ENCODE data around the gene SGTA. TPM values are rescaled to one million over a fixed set of nuclear protein-coding genes. Genes with fewer than 3 reads are reported as not detected.
A peak's percentile ranks its signal among the peaks of the same experiment; 100 is the strongest.

The SGTA gene
- total and polyA plus RNA-seq, 9 of the 15 experiments (the other 6 are each of a cell fraction or from before 2014, with no cell fraction given): 1.4 to 110 (median 49.9) TPM

- CTCF ChIA-PET (ENCODE audit: low intra/inter-chr PET ratio): no interaction called here
- intact Hi-C loops (cut with micrococcal nuclease) (no loop called here), in situ Hi-C loops (cut with MboI) (no loop called here)
- FAIRE-seq (peak; percentile 26), DNase-seq (ENCODE audit: extremely low read depth in 1 of 4, low spot score in 3 of 4) (peak in 1 of 4 experiments; percentile 12), ATAC-seq (no peak)
- H3K9me3 ChIP-seq (replicated peaks; ENCODE audit: control insufficient read depth, insufficient read depth, low read depth, low read length): no peaks in the 10 kb centered on the region
- POLR2A ChIA-PET: interaction anchor here (0.7 to 1.0 kb wide), 5 partner anchors 10 to 297 kb away, joined by 3 to 5 read pairs (median 4); no protein-coding TSS in a partner anchor
- peak overlapping the region; percentile 77 for H3K27ac ChIP-seq (ENCODE audit: extremely low read depth, low read depth, low read length)
- no TSS peak for BruUV-seq (replicated peaks)
- H2AFZ ChIP-seq (ENCODE audit: low read depth, low read length): peak overlapping the region; percentile 86
- H3K4me3 ChIP-seq: no peak overlapping the region
- WGBS (ENCODE audit: insufficient coverage, low coverage, missing lambda C conversion rate): 71% methylated on average over 6 of the region's 7 CpGs
- H3K4me2 ChIP-seq (ENCODE audit: insufficient read depth, low read length): peak overlapping the region; percentile 38
- H4K20me1 ChIP-seq (replicated peaks; ENCODE audit: control insufficient read depth, insufficient read depth, low read length): peaks cover 12% of the 10 kb centered on the region
- H3K36me3 ChIP-seq (ENCODE audit: control insufficient read depth, insufficient read depth, low read length): peaks cover 51% of the 10 kb centered on the region; the same call in 2 of the 3 replicates
- H3K4me1 ChIP-seq (replicated peaks in 1 of 2; ENCODE audit: control insufficient read depth in 2 of 2, insufficient read depth in 2 of 2, low read length in 2 of 2): peaks cover 13 to 51% of the 10 kb centered on the region in 2 experiments; a peak in 4 of 5 replicates
- no peaks in the 10 kb centered on the region for H3K27me3 ChIP-seq (ENCODE audit: control insufficient read depth in 2 of 2, insufficient read depth in 2 of 2, low read length in 2 of 2)
- H3K79me2 ChIP-seq (ENCODE audit: control insufficient read depth, insufficient read depth, low read length): peaks cover 78% of the 10 kb centered on the region
- H3K9ac ChIP-seq (ENCODE audit: insufficient read depth in 1 of 2, low read depth in 2 of 2, low read length in 2 of 2): peak overlapping the region in 1 of 2 experiments; percentile 44; a peak in 2 of 4 replicates
- H3K9me1 ChIP-seq (ENCODE audit: control insufficient read depth, insufficient read depth, low read length): no peaks in the 10 kb centered on the region
- no peak for TF ChIP-seq MTA1 (IDR thresholded peaks at IDR 0.05; ENCODE audit: borderline replicate concordance)
- TF ChIP-seq SLC30A9 (CRISPR knock-in tag; IDR thresholded peaks at IDR 0.05): no peak
- 0 out of 2 replicates have a peak, but pooled peaks have one; percentile 6 for TF ChIP-seq HDAC8 (tag; IDR thresholded peaks at IDR 0.05)
- TF ChIP-seq HDAC3 (IDR thresholded peaks at IDR 0.05; ENCODE audit: borderline replicate concordance, partially characterized antibody): no peak
- TF ChIP-seq SMAD4 (CRISPR knock-in tag; conservative IDR thresholded peaks at IDR 0.05): 0 out of 2 replicates have a peak, but pooled peaks have one; percentile 15
- no peak for TF ChIP-seq CCAR2 (IDR thresholded peaks at IDR 0.05; ENCODE audit: low read depth, low read length)
- 0 out of 4 replicates have a peak, but pooled peaks of 1 of the 2 experiments have one; percentile 1 for TF ChIP-seq ARNT (IDR thresholded peaks at IDR 0.05)
- no peak for TF ChIP-seq PRPF4 (IDR thresholded peaks at IDR 0.05; ENCODE audit: insufficient read depth, low read depth, low read length, poor library complexity, severe bottlenecking)
- TF ChIP-seq ZKSCAN8 (CRISPR knock-in tag; IDR thresholded peaks at IDR 0.05): peak; percentile 94
- TF ChIP-seq CREB3 (tag; conservative IDR thresholded peaks at IDR 0.05; ENCODE audit: low read depth): no peak
- TF ChIP-seq MBD2 (IDR thresholded peaks at IDR 0.05; ENCODE audit: borderline replicate concordance, low read depth): no peak
- TF ChIP-seq ELF4 (CRISPR knock-in tag; IDR thresholded peaks at IDR 0.05): no peak
- no peak for TF ChIP-seq E2F5 (CRISPR knock-in tag; IDR thresholded peaks at IDR 0.05)
- TF ChIP-seq NR1H2 (CRISPR knock-in tag; IDR thresholded peaks at IDR 0.05): 0 out of 2 replicates have a peak, but pooled peaks have one; percentile 3
- no peak for TF ChIP-seq ZBTB34 (CRISPR knock-in tag; IDR thresholded peaks at IDR 0.05)
Observed at GRCh38 chr19:2783781-2784145, 690 bp upstream of the SGTA start.

Measured in K562 (cell line).